HFF-Myc (cell line): Measurements from ENCODE around the gene LY86.

Source experiments
- DNase-seq: peaks from one replicate; pipeline ENCODE4 v3.0.0-alpha.2; 2011; ENCODE audit warnings: low read depth; ENCODE audit errors: extremely low read depth
- H3K4me3 ChIP-seq: replicated peaks from 2 replicates; pipeline ENCODE4 v1.5.1; 2011; ENCODE audit warnings: low read depth, mild to moderate bottlenecking, control low read depth, low read length
- TF ChIP-seq, protein P1 (sequence below): IDR thresholded peaks from 2 replicates; pipeline ENCODE4 v1.5.1; 2012; ENCODE audit warnings: mild to moderate bottlenecking, low read depth, low read length, control low read depth; ENCODE audit errors: missing control alignments

Gene LY86

DNA sequence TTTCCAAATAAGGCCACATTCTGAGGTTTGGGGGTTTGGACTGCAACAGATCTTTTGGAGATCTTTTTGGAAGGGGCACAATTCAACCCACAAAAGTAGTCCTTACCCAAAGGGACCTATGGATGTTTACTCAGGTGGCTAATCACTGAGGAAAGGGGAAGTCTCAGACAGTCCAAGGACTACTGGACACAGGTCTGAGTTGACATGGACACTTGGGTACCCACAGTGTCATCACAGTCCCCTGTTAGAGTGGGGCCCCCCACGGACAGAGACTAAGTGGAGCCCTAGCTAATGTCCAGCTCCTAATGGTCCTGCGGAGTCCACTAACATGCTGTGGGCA lies 101.6 kb downstream of the LY86 start:
- no peak for DNase-seq
- H3K4me3 ChIP-seq: no peak overlapping the region
- TF ChIP-seq, protein P1, sequence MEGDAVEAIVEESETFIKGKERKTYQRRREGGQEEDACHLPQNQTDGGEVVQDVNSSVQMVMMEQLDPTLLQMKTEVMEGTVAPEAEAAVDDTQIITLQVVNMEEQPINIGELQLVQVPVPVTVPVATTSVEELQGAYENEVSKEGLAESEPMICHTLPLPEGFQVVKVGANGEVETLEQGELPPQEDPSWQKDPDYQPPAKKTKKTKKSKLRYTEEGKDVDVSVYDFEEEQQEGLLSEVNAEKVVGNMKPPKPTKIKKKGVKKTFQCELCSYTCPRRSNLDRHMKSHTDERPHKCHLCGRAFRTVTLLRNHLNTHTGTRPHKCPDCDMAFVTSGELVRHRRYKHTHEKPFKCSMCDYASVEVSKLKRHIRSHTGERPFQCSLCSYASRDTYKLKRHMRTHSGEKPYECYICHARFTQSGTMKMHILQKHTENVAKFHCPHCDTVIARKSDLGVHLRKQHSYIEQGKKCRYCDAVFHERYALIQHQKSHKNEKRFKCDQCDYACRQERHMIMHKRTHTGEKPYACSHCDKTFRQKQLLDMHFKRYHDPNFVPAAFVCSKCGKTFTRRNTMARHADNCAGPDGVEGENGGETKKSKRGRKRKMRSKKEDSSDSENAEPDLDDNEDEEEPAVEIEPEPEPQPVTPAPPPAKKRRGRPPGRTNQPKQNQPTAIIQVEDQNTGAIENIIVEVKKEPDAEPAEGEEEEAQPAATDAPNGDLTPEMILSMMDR: no peak

- no peak overlapping the region for H3K4me3 ChIP-seq
- DNase-seq: no peak
- TF ChIP-seq, protein P1: no peak
Measured at GRCh38 chr6:6694368-6694780, 105.9 kb downstream of the LY86 start.

- DNase-seq: no peak
- no peak overlapping the region for H3K4me3 ChIP-seq
- TF ChIP-seq, protein P1: no peak
Measured at GRCh38 chr6:6694825-6695624, 106.5 kb downstream of the LY86 start.

DNA sequence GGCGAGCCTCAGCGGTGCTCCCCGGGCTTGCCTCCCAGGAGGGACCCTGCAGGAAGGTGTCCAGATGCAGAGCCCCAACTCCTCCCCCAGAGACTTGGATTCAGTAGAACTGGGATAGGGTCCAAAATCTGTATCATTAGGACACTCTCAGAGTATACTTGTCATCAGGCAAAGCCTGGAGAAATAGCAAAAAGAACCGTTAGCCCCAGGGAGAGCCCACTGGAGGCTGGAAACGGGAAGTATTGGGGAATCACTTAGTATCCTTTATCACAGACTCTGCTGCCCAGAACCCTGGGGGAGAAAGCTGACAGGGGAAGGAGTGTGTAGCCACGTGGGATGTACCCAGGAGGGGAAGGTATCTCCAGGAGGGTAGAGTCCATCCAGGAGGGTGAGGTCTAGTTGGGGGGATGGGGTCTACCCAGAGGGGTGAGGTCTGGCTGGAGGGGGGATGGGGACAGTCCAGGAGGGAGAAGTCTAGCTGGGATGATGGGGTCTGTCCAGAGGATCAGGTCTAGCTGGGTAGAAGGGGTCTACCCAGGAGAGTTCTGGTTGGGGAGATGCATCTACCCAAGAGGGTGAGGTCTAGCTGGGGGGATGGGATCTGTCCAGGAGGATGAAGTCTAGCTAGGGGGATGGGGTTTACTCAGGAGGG lies 107.2 kb downstream of the LY86 start:
- H3K4me3 ChIP-seq: no peak overlapping the region
- TF ChIP-seq, protein P1: no peak
- no peak for DNase-seq

GRCh38 chr6:6696867-6697531 lies 108.5 kb downstream of the LY86 start:
- DNase-seq: no peak
- no peak overlapping the region for H3K4me3 ChIP-seq
- TF ChIP-seq, protein P1: peak; percentile 85

DNA sequence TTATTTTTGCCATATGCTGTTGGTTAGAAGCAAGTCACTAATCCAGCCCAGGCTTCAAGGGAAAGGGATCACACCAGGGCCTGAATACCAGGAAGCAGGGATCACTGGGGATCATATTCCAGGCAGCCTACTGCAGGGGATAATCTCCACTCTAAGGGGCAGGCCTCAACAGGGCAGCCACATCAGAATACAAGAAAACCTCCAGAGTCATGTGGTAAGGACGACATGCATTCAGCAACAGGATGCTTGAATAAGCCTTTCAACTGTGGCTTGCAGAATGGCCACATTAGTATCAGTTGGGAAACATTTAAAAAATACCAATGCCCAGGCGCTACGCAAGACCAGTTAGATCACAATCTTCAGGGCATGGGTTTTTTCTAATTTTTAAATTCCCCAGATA lies 109.1 kb downstream of the LY86 start:
- TF ChIP-seq, protein P1: no peak
- H3K4me3 ChIP-seq: no peak overlapping the region
- no peak for DNase-seq
